ENCODE data around the gene ANP32E.
"Not testable (repeated sequence)": the region's sequence is repeated elsewhere in the genome, so short reads cannot be mapped to it uniquely, and the experiment has no call there.

The ANP32E gene

DNA sequence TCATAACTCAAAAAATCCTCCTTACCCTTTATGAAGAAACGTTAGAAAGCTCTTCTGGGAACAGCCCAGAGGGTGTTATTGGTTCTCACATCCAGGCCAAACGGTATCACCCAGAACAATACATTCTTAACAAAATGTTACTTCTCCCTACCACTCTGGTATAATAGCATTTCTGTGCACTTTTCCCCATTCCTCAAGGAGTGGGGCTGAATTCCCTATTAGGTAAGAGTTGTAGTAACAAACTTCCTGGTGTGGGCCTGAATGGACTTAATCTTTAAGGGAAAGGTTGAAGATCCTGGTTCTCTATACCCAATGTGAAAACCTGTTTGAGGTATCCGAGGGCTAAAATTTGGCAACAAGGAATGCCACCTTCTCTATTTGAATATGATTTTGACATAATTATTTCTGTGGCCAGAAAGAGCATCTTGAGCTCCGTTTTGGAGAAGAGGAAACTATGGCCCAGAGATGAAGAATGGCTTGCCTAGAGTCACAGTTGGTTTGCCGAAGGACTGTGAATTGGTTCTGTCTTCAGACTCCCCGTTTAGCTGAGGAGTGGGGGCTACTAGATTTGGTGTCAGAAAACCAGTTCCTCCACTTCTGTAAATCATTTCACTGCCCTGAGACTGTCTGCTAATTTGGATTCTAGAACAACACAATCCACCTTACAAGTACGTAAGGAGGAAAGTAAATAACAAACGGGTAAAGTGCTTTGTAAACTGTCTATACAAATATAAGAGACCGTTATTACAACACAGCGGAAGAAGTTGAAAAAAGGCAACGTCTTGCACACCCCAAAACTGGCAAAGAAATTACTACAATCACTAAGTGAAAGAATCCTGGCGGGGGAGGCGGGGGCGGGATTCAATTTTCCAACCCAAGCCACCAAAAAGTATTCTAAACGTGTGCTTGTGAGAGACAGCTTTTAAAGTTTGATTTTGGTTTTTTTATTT, 2.3 kb downstream of the ANP32E start:
- H3K27ac ChIP-seq (ENCODE audit: insufficient read depth, low read depth, low read length, poor library complexity, severe bottlenecking), result peak overlapping the region; percentile 65
- H3K4me3 ChIP-seq (ENCODE audit: insufficient read depth, low read depth, low read length), result peak overlapping the region; percentile 89
- 46 to 61% methylated on average over 8 to 14 of the region's 15 CpGs for WGBS, 2 experiments
- no peaks in the 10 kb centered on the region for H3K9me3 ChIP-seq (ENCODE audit: control insufficient read depth, low read length)
- H3K36me3 ChIP-seq (ENCODE audit: control insufficient read depth, insufficient read depth, low read length), result peaks cover 6% of the 10 kb centered on the region
- H3K4me1 ChIP-seq (ENCODE audit: control insufficient read depth, insufficient read depth, low read length), result no peaks in the 10 kb centered on the region
- no peaks in the 10 kb centered on the region for H3K27me3 ChIP-seq (ENCODE audit: control insufficient read depth, insufficient read depth, low read length, poor library complexity, severe bottlenecking)

- H3K4me1 ChIP-seq (ENCODE audit: control insufficient read depth, insufficient read depth, low read length); H3K27ac ChIP-seq (ENCODE audit: insufficient read depth, low read depth, low read length, poor library complexity, severe bottlenecking); H3K4me3 ChIP-seq (ENCODE audit: insufficient read depth, low read depth, low read length); H3K9me3 ChIP-seq (ENCODE audit: control insufficient read depth, low read length); H3K27me3 ChIP-seq (ENCODE audit: control insufficient read depth, insufficient read depth, low read length, poor library complexity, severe bottlenecking): not testable (repeated sequence)
- WGBS, 2 experiments, result 92 to 97% methylated on average over 10 of the region's 10 CpGs
- peaks cover 11% of the 10 kb centered on the region for H3K36me3 ChIP-seq (ENCODE audit: control insufficient read depth, insufficient read depth, low read length)
Observed at GRCh38 chr1:150232921-150233320, 3.0 kb downstream of the ANP32E start.

- H3K36me3 ChIP-seq (ENCODE audit: control insufficient read depth, insufficient read depth, low read length), result peaks cover 46% of the 10 kb centered on the region
- WGBS, 2 experiments, result 90 to 95% methylated on average over 10 of the region's 10 CpGs
- H3K9me3 ChIP-seq (ENCODE audit: control insufficient read depth, low read length); H3K4me1 ChIP-seq (ENCODE audit: control insufficient read depth, insufficient read depth, low read length); H3K27ac ChIP-seq (ENCODE audit: insufficient read depth, low read depth, low read length, poor library complexity, severe bottlenecking); H3K4me3 ChIP-seq (ENCODE audit: insufficient read depth, low read depth, low read length); H3K27me3 ChIP-seq (ENCODE audit: control insufficient read depth, insufficient read depth, low read length, poor library complexity, severe bottlenecking): not testable (repeated sequence)
Observed at GRCh38 chr1:150228246-150228645, 7.7 kb downstream of the ANP32E start.

DNA sequence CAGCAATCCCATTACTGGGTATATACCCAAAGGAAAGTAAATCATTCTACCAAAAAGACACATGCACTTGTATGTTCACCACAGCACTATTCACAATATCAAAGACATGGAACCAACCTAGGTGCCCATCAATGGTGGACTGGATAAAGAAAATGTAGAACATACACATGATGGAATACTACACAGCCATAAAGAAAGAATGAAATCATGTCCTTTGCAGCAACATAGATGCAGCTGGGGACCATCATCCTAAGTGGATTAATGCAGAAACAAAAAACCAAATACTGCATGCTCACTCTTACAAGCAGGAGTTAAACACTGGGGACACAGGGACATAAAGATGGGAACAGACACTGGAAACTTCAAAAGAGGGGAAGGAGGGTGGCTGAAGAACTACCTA, 8.7 kb downstream of the ANP32E start:
- no peaks in the 10 kb centered on the region for H3K27me3 ChIP-seq (ENCODE audit: control insufficient read depth, insufficient read depth, low read length, poor library complexity, severe bottlenecking)
- H3K27ac ChIP-seq (ENCODE audit: insufficient read depth, low read depth, low read length, poor library complexity, severe bottlenecking), result no peak overlapping the region
- no peaks in the 10 kb centered on the region for H3K9me3 ChIP-seq (ENCODE audit: control insufficient read depth, low read length)
- H3K4me3 ChIP-seq (ENCODE audit: insufficient read depth, low read depth, low read length), result no peak overlapping the region
- H3K36me3 ChIP-seq (ENCODE audit: control insufficient read depth, insufficient read depth, low read length), result peaks cover 46% of the 10 kb centered on the region
- H3K4me1 ChIP-seq (ENCODE audit: control insufficient read depth, insufficient read depth, low read length), result no peaks in the 10 kb centered on the region

DNA sequence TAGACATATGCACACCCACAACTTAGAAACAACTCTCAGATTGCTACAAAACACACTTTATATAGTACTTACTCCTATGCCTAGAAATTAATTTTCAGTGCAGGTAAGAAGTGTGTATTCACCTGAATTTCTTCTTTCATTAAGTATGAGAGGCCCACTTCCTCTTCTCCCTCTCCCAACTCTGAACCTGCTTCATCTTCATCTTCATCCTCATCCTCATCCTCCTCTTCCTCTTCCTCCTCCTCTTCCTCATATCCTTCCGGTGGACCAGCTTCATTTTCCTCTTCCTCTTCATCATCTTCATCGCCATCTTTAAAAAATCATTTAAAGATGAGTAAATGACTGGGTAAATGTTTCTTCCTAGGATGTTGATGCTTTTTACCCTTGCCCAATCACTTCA, 9.4 kb downstream of the ANP32E start:
- 100% methylated on average over 1 of the region's 2 CpGs for WGBS, 2 experiments
- Histone ChIP-seq H3K9me3 (ENCODE audit: control insufficient read depth, low read length) (no peaks in the 10 kb centered on the region), H3K36me3 (ENCODE audit: control insufficient read depth, insufficient read depth, low read length) (peaks cover 46% of the 10 kb centered on the region), H3K4me3 (ENCODE audit: insufficient read depth, low read depth, low read length) (no peak overlapping the region), H3K27me3 (ENCODE audit: control insufficient read depth, insufficient read depth, low read length, poor library complexity, severe bottlenecking) (no peaks in the 10 kb centered on the region), H3K4me1 (ENCODE audit: control insufficient read depth, insufficient read depth, low read length) (no peaks in the 10 kb centered on the region), H3K27ac (ENCODE audit: insufficient read depth, low read depth, low read length, poor library complexity, severe bottlenecking) (no peak overlapping the region)

DNA sequence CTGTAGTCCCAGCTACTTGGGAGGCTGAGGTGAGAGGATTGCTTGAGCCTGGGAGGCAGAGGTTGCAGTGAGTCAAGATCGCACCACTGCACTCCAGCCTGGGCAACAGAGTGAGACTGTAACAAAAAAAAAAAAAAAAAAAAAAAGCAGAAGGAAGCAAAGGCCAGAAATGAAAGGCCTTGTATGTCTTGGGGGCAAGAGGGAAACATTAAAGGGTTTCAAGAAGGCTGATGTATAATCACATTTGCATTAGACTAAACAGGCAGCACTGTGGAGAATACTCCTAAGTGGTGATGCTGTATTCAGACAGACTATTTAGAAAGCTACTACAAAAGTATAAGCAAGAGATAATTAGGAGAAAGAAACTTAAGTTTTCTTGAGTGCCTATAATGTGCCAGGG, 10.4 kb downstream of the ANP32E start:
- Histone ChIP-seq H3K4me1 (ENCODE audit: control insufficient read depth, insufficient read depth, low read length) (no peaks in the 10 kb centered on the region), H3K27ac (ENCODE audit: insufficient read depth, low read depth, low read length, poor library complexity, severe bottlenecking) (no peak overlapping the region), H3K36me3 (ENCODE audit: control insufficient read depth, insufficient read depth, low read length) (peaks cover 47% of the 10 kb centered on the region), H3K9me3 (ENCODE audit: control insufficient read depth, low read length) (no peaks in the 10 kb centered on the region), H3K4me3 (ENCODE audit: insufficient read depth, low read depth, low read length) (no peak overlapping the region), H3K27me3 (ENCODE audit: control insufficient read depth, insufficient read depth, low read length, poor library complexity, severe bottlenecking) (no peaks in the 10 kb centered on the region)
- 75 to 97% methylated on average over 1 of the region's 1 CpG for WGBS, 2 experiments

GRCh38 chr1:150224983-150225382, 10.9 kb downstream of the ANP32E start:
- H3K9me3 ChIP-seq (ENCODE audit: control insufficient read depth, low read length), result no peaks in the 10 kb centered on the region
- no peak overlapping the region for H3K27ac ChIP-seq (ENCODE audit: insufficient read depth, low read depth, low read length, poor library complexity, severe bottlenecking)
- no peak overlapping the region for H3K4me3 ChIP-seq (ENCODE audit: insufficient read depth, low read depth, low read length)
- H3K36me3 ChIP-seq (ENCODE audit: control insufficient read depth, insufficient read depth, low read length), result peaks cover 53% of the 10 kb centered on the region
- H3K4me1 ChIP-seq (ENCODE audit: control insufficient read depth, insufficient read depth, low read length), result no peaks in the 10 kb centered on the region
- no peaks in the 10 kb centered on the region for H3K27me3 ChIP-seq (ENCODE audit: control insufficient read depth, insufficient read depth, low read length, poor library complexity, severe bottlenecking)
- WGBS, 2 experiments, result 93 to 95% methylated on average over 1 of the region's 1 CpG

DNA sequence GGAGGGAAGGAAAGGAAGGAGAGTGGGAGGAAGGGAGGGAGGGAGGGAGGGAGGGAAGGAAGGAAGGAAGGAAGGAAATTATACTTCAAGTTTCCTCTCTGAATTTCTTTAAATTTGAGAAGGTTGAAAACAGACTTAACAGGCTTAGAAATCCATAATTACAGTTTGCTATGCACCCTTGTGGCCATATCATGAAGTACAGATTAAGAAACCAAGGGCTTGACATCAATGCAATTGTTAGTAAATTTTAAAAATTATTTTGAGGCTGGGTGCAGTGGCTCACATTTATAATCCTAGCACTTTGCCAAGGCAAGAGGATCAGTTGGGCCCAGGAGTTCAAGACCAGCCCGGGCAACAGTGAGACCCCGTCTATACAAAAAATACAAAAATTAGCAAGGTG, 14.4 kb downstream of the ANP32E start:
- Histone ChIP-seq H3K9me3 (ENCODE audit: control insufficient read depth, low read length) (no peaks in the 10 kb centered on the region), H3K27me3 (ENCODE audit: control insufficient read depth, insufficient read depth, low read length, poor library complexity, severe bottlenecking) (no peaks in the 10 kb centered on the region), H3K4me1 (ENCODE audit: control insufficient read depth, insufficient read depth, low read length) (no peaks in the 10 kb centered on the region), H3K36me3 (ENCODE audit: control insufficient read depth, insufficient read depth, low read length) (peaks cover 37% of the 10 kb centered on the region), H3K27ac (ENCODE audit: insufficient read depth, low read depth, low read length, poor library complexity, severe bottlenecking) (no peak overlapping the region), H3K4me3 (ENCODE audit: insufficient read depth, low read depth, low read length) (no peak overlapping the region)
- 90 to 100% methylated on average over 2 of the region's 2 CpGs for WGBS, 2 experiments

GRCh38 chr1:150215855-150216254, 20.1 kb downstream of the ANP32E start:
- not testable (repeated sequence) for H3K27me3 ChIP-seq (ENCODE audit: control insufficient read depth, insufficient read depth, low read length, poor library complexity, severe bottlenecking); H3K27ac ChIP-seq (ENCODE audit: insufficient read depth, low read depth, low read length, poor library complexity, severe bottlenecking); H3K4me3 ChIP-seq (ENCODE audit: insufficient read depth, low read depth, low read length); H3K9me3 ChIP-seq (ENCODE audit: control insufficient read depth, low read length); H3K4me1 ChIP-seq (ENCODE audit: control insufficient read depth, insufficient read depth, low read length)
- WGBS, 2 experiments, result 92 to 97% methylated on average over 6 of the region's 6 CpGs
- peaks cover 13% of the 10 kb centered on the region for H3K36me3 ChIP-seq (ENCODE audit: control insufficient read depth, insufficient read depth, low read length)

DNA sequence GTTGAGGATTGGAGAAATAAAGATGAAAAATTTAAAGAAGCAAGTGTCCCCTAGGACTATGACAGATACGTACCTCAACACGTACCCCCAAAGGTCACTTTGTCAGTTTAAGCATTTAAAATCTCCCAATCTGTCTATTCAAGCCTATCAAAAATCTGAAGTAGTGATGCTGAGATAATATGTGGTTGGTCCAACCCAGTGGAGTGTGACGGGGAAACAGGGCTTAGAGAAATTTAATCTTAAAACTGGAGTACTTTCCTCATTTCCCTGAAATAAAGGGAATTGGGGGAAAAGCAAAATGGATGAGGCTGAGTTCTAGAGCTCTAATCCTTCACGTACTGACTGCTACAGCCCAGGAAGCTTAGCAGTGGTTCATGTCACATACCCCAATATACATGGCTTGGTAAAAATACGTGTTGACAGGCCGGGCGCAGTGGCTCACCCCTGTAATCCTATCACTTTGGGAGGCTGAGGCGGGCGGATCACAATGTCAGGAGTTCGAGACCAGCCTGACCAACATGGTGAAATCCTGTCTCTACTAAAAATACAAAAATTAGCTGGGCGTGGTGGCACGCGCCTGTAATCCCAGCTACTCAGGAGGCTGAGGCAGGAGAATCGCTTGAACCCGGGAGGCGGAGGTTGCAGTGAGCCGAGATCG, 21.7 kb downstream of the ANP32E start:
- Histone ChIP-seq H3K27ac (ENCODE audit: insufficient read depth, low read depth, low read length, poor library complexity, severe bottlenecking) (peak overlapping the region; percentile 83), H3K4me3 (ENCODE audit: insufficient read depth, low read depth, low read length) (peak overlapping the region; percentile 41)
- not testable (repeated sequence) for H3K4me1 ChIP-seq (ENCODE audit: control insufficient read depth, insufficient read depth, low read length); H3K36me3 ChIP-seq (ENCODE audit: control insufficient read depth, insufficient read depth, low read length); H3K9me3 ChIP-seq (ENCODE audit: control insufficient read depth, low read length); H3K27me3 ChIP-seq (ENCODE audit: control insufficient read depth, insufficient read depth, low read length, poor library complexity, severe bottlenecking)
- WGBS, 2 experiments, result 75% methylated on average over 13 to 14 of the region's 18 CpGs
